Activated gamma-delta T cell (primary cell): ENCODE data around the gene ANKRD29.
"Not testable (repeated sequence)": the region's sequence is repeated elsewhere in the genome, so short reads cannot be mapped to it uniquely, and the experiment has no call there.

Source experiments
- DNase-seq: peaks from one replicate; lab custom pipeline; 2025; lab: John Stamatoyannopoulos, UW

Gene ANKRD29

DNA sequence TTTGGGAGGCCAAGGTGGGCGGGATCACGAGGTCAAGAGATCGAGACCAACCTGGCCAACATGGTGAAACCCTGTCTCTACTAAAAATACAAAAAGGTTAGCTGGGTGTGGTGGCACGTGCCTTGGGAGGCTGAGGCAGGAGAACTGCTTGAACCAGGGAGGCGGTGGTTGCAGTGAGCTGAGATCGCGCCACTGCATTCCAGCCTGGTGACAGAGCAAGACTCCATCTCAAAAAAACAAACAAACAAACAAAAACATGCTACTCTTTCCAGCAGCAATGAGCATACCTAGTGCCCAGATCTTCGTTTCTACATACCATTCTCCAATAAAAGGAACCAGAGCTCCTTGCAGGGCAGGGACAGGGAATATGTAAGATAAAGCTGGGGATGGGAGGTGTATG is 105.2 kb downstream of the ANKRD29 start:
- DNase-seq: not testable (repeated sequence)

DNA sequence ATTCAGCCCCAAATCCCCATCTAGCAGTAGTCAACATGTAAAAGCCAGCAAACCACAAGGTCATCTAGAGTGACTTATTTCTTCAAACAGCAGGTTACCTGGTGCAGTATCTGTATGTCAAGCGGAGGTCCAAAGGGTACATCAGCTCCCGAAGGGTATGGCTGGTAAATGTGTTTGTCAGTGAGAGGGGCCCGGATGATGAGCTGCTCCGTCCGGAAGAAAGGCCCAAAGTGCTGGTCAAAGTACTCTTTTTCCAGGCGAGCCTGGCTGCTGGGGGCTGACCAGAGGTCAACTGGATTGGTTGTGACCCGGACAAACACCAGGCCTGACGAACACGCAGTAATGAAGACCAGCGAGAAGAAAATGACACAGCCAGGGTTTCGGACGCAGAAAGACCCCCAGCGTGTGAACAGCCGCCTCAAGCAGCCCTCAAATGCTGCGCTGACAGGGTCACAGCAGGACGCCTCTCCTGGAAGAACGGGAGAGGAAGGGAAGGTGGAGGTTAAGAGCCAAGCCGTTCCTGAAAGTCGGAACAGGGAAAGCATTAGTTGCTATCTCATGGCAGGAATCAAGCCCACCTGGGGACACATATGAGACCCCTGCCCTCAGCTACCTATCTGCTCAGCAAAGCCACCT is 106.4 kb downstream of the ANKRD29 start:
- DNase-seq: no peak

GRCh38 chr18:23553887-23554286 is 108.8 kb downstream of the ANKRD29 start:
- DNase-seq: no peak

- no peak for DNase-seq
These were observed 110.2 kb downstream of the ANKRD29 start for GRCh38 chr18:23552505-23552904.

GRCh38 chr18:23551978-23552377 is 110.7 kb downstream of the ANKRD29 start:
- no peak for DNase-seq

GRCh38 chr18:23550898-23551297 is 111.8 kb downstream of the ANKRD29 start:
- DNase-seq: no peak
